NB4 (cell line): ENCODE data around the gene NECTIN3.

ENCODE experiments used
- POLR2A ChIP-seq: IDR thresholded peaks from 2 replicates; pipeline ENCODE4 v1.6.1; 2011; ENCODE audit warnings: mild to moderate bottlenecking; ENCODE audit not compliant: insufficient read length; ENCODE audit errors: extremely low read depth
- TF ChIP-seq, protein P1 (sequence below): IDR thresholded peaks from one replicate; pipeline ENCODE4 v1.5.1; 2012; ENCODE audit warnings: low read depth, low read length
- TF ChIP-seq, protein P2 (sequence below): IDR thresholded peaks from 2 replicates; pipeline ENCODE4 v1.6.1; 2011; ENCODE audit warnings: low read depth, low read length

DNA sequence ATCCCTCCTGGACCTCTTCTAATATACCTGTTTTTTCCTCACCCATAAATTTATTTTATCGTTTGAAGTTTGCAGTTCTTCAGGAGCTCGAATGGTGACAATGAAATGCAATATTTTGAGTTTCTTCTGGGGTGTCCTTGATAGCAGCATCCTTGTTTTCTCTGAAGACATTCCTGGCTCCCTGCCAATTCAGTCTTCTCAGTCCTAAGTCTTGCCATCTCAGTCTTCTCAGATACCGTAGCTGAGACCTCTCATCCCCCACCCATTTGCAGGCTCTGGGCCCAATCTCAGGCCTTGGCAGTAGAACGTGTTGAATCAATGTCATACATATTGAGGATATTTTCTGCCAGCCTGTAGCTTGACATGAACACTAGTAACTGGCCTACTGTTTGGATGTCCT lies 140.9 kb downstream of the NECTIN3 start:
- TF ChIP-seq, protein P1, sequence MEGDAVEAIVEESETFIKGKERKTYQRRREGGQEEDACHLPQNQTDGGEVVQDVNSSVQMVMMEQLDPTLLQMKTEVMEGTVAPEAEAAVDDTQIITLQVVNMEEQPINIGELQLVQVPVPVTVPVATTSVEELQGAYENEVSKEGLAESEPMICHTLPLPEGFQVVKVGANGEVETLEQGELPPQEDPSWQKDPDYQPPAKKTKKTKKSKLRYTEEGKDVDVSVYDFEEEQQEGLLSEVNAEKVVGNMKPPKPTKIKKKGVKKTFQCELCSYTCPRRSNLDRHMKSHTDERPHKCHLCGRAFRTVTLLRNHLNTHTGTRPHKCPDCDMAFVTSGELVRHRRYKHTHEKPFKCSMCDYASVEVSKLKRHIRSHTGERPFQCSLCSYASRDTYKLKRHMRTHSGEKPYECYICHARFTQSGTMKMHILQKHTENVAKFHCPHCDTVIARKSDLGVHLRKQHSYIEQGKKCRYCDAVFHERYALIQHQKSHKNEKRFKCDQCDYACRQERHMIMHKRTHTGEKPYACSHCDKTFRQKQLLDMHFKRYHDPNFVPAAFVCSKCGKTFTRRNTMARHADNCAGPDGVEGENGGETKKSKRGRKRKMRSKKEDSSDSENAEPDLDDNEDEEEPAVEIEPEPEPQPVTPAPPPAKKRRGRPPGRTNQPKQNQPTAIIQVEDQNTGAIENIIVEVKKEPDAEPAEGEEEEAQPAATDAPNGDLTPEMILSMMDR = no peak
- no peak for TF ChIP-seq POLR2A
- TF ChIP-seq, protein P2, sequence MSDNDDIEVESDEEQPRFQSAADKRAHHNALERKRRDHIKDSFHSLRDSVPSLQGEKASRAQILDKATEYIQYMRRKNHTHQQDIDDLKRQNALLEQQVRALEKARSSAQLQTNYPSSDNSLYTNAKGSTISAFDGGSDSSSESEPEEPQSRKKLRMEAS = no peak
